HG03039 (cell line): ENCODE data around the gene ARAP1.
"Not testable (repeated sequence)": the region's sequence is repeated elsewhere in the genome, so short reads cannot be mapped to it uniquely, and the experiment has no call there.

ENCODE experiments used
- ATAC-seq: cut with Tn5 transposase; IDR thresholded peaks from one replicate; pipeline ENCODE4 v1.9.1; 2021; ENCODE audit warnings: mild to moderate bottlenecking, moderate library complexity; ENCODE audit not compliant: unreplicated experiment

Gene ARAP1

DNA sequence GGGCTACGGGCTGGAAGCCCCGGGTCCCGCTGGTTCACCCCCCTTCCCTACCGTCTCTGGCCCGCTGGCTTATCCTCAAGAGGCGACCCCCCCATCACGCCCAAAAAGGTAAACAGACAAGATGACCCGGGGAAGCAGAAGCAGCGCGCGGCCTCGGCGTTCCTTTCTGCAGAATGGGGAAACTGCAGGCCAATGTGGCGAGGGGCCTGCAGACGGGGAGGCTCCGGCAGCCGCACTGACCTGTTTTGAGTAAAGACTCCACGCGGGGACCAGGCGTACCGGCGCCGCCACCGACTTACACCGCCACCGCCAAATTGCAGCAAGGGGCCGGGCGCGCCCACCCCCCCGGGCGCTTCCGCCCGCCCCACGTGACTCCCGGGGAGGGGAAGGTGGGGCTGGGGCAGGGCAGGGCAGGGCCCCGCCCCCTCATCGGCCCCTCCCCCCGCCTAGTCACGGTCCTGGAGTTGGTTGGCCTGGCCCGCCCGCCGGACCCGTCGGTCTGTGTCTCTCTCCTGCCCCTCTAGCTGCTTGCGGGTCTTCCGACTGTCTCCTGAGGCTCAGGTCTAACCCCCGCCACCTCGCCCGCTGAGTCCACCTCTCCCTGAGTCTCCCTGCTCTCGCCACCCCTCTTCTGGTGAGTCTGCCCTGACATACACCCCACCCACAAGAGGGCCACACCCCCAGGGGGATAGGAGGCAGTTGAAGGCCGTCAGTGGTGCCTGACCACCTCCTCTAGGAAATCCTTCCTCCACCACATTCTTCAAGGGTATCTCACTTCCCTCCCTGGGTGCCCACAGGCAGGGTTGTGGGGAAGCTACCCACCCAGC, at the start of gene ARAP1:
Gene ARAP1 (minus strand): TSS at position 321 of the 827 bp plus-strand sequence. CDS start 25,280 bp downstream, outside the sequence.
- peak; percentile 52 for ATAC-seq

DNA sequence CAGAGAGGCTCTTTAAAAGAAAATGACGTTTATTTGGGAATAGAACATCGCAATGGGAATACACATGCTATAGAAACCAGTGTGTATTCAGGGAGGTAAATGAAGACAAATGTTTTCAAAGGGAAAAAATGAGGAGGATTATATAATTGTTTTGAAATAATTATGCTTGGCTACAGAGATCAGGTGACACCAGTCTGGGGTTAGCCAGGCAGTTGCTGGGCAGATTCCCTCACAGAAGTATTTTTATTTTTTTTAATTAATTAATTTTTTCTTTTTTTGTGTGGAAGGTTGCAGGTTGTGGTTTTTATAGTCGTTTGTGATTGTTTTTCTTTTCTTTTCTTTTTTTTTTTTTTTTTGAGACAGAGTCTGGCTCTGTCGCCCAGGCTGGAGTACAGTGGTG, 47.2 kb upstream of the ARAP1 start:
- ATAC-seq = no peak

DNA sequence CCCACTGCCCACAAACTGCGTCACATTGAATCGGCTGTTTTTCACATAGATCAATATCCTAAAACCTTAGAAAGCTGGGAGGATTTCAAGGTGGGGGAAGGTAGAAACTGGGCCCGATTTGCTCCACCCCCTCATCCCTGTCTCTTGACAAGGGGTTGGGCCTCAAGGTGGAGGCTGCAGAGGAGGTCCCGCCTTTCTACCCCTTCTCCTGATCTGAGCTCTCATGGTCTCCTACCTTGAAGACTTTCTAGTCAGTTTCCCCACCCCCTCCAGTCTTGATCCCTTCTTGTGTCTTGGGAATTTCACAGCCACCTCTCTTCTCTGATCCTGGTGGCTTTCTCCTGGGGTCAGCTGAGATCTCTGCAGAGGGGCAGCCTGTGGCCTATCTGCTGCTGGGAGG, 46.2 kb upstream of the ARAP1 start:
- no peak for ATAC-seq

DNA sequence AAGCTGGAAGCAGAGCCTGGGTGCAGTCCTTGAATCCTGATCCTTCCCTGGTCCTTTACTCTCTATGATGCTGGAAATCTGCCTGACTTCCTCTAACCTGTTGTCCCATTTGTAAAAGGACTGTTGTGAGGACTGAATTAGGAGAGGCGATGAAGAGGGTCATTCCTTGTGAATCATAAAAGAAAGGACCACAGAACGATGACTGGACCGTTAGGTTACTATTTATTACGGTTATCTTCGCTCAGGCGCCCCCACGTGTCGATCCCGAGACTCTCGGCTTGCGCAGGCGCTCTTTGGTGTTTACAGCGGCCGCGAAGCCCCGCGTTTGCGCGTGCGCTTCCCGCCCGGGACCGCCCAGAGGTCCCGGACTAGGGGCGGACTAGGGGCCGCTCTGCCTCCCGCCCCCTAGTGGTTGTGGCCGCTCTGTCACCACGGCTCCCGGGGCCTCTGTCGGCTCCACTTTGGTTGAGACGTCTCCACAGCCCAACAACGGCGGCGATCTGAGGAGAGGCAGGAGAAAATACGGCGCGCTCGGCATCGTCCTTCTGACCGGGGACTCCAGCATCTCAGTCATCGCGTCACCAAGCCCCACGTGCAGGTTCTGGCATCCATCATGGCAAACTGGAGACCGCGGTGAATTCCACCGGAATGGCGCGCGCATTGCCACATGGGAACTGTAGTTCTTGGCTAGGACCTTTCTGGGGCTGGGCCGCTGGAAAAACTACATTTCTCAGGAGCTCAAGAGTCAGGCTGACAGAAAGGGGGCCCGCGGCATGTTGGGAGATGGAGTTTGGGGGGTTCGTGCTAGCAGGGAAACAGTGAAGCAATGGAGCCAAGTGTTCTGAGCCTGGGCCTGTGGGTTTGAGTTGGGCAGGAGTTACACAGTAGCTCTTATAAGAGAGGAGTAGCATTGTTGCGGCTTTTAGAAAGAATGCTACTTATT, 41.5 kb upstream of the ARAP1 start, which contains the start of gene STARD10:
Gene STARD10 (minus strand): TSS at position 623 of the 943 bp plus-strand sequence. CDS start 12,866 bp downstream, outside the sequence.
- ATAC-seq = peak; percentile 75

DNA sequence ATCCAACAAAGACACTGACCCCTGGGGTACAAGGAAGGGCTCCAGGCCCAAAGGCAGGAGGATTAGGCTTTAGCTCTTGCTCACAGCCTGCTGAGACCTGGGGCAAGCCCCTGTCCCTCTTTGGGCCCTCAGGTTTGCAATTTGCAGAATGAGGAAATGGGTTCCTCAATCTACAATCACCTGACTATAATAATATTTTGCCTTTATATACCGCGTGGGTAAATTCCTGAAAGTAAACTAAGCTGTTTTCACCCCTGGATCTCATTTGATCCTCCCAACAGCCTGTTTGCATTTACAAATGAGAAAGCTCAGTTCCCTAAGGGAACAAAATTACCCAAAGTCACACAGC, 40.8 kb upstream of the ARAP1 start:
- ATAC-seq = no peak

DNA sequence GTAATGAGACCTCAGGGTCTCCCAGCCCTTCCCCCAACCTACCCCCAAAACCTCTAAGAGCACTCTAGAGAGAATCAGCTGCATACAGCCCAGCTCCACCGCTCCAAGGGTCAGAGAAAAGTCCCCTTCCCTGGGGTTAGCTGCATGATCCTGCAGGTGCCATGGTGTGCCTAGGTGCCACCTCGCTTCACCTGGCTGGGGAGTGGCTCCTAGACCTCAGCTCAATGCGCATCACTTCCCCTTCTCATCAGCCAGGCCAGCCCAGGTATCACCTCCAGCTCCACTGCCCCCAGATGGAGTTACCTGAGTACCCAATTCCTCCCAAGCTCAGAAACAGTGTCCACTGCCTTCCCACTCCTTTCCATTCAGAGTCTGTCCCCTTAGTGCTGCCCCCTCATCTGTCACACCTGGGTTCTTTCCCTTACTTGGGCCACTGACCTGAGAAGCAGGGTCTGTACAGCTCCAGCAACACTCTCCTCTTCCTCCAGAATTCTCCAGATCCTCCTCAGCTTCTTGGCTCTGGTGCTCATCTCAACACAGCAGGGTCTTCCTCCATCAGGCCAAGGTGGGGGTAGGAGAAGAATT, 40.3 kb upstream of the ARAP1 start:
- no peak for ATAC-seq

DNA sequence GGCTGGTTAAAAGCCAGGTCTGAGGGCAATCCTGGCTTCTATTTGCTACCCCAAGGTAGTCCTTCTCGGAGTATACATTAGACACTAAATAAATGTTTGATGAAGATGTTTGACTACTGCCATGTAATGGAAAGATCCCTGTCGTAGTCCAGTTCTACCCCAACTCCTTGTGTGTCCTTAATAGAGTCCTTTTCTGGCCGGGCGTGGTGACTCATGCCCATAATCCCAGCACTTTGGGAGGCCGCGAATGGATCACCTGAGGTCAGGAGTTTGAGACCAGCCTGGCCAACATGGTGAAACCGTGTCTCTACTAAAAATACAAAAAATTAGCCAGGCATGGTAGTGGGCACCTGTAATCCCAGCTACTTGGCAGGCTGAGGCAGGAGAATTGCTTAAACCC, 39.0 kb upstream of the ARAP1 start:
- ATAC-seq = not testable (repeated sequence)

DNA sequence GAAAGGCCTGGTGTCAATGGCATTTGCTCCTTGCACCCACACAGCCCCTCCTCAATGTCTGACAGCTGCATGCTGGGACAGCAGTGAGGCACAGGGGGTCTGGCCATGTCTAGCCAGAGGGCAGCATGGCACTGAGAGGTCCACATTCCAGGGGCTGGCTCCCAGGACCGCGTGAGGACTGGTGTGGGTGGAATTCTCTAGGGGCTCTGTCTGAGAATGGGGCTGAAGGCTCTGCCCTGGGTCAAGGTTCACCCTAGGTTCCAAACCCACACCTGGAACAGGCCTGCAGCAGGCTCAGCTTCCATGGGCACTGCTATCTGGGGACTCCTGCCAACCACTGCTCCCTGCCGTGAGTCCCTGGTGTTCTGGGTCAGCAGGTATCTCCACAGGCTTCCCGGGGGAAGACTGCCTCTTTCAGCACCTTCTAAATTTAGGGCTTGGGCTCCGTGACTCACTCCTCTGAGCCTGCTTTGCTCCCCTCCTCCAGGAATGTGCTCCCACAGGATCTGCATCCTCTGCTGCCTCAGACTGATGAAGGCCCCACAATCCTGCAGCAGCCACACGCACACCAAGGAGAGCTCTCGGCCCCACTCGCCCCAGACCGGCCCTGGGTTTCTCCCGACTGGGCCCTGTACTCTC, 37.4 kb upstream of the ARAP1 start:
- no peak for ATAC-seq

DNA sequence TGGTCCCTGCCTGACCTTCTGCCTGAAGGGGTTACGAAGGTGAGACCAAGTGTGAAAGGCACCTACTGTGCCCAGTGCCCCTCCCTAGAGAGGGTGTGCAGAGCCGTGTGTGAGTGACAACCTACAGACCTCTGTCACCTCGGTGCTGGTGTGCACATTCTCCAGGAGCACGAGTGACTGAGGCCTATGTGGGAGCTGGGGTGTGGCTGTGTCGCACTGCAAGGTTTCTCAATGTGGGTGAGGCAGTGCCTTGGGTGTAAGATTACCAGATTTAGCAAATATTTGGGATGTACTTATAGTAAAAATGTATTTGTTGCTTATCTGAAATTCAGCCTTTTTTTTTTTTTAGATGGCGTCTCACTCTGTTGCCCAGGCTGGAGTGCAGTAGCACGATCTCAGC, 36.0 kb upstream of the ARAP1 start:
- no peak for ATAC-seq

DNA sequence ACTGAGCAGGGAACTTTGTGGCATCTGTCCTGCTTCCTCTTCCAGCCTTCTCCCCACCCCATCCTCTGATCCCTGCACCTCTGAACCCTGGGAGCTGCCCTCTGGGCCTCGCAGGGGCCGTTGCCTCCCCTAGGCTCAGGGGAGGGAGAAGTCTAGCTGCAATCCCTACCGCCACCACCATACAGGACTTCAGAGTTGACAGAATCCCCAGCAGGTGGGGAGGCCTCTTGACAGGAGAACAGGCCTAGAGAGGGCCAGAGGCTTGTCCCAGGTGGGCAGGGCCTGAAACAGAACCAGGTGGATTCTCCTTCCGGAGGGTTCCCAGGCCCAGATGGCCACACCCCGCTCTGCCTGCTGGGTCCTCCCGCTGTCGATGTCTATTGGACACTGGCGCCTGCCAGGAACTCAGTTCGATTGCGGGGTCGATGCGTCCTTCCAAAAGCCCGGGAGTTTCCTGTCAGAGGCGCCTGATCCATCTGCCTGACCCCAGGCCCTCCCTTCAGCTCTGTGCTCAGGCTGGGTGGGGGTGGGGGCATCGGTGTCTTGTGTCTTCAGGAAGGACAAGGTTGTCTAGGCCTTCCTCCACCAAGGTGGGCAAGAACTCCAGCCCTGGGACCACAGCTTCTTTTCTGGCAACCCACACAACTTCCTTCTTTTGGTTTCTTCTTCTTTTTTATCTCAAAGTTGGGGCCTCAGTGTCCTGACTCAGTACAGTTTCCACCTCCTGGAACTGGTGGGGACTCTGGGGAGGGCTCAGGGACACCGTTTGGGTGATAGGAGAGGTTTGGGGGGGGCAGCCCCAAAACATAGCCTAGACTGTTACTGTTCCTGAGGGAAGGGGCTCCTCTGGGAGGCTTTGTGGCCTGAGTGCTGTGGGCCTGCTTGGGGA, 35.3 kb upstream of the ARAP1 start:
- no peak for ATAC-seq

DNA sequence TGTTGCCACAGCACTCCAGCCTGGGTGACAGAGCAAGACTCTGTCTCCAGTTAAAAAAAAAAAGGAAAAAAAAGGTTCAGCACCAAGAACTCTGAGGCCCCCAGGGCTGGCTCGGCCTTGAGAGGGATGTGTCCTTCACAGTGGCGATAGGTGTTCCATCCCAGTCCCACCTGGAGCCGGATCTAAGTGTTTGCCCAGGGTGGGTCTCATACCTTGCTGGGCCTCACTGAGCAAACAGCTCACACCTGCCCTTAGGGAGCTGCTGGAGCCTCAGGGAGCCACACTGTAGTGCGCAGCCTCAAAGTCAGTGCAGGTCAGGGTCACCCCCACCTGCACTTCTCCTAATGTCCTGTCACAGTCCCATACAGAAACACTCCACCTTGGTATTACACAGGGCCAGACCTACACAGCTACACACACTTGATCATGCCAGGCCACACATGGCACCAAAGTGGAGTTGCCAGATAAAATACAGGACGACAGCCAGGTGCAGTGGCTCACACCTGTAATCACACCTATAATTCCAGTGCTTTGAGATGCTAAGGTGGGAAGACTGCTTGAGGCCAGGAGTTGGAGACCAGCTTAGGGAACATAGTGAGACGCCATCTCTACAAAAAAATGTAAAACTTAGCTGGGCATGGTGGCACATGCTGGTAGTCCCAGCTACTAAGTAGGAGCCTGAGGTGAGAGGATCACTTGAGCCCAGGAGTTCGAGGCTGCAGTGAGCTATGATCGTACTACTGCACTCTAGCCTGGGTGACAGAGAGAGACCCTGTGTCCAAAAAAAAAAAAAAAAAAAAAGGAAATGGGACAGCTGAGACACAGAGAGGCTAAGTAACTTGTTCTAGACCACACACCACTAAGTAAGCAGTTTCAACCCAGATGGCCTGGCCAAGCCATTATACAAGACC, 34.4 kb upstream of the ARAP1 start:
- ATAC-seq = no peak

DNA sequence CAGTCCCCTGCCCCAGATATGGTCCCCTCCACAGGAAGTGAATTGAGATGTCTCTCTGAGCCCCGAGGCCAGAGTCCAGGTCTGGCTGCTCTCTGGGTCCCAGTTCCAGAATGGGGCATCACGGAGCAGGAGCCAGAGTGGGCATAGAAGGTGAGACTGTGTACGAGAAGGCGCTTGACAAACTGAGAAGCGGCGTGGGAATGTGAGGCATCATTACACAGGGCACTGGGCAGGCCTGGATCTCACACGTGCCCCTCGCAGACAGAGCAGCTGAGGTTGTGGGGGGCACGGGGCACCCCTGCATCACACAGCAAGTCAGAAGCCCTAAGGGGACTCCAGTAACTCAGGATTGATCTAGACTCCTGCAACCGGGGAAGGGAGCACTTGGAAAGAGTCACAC, 32.5 kb upstream of the ARAP1 start:
- no peak for ATAC-seq

DNA sequence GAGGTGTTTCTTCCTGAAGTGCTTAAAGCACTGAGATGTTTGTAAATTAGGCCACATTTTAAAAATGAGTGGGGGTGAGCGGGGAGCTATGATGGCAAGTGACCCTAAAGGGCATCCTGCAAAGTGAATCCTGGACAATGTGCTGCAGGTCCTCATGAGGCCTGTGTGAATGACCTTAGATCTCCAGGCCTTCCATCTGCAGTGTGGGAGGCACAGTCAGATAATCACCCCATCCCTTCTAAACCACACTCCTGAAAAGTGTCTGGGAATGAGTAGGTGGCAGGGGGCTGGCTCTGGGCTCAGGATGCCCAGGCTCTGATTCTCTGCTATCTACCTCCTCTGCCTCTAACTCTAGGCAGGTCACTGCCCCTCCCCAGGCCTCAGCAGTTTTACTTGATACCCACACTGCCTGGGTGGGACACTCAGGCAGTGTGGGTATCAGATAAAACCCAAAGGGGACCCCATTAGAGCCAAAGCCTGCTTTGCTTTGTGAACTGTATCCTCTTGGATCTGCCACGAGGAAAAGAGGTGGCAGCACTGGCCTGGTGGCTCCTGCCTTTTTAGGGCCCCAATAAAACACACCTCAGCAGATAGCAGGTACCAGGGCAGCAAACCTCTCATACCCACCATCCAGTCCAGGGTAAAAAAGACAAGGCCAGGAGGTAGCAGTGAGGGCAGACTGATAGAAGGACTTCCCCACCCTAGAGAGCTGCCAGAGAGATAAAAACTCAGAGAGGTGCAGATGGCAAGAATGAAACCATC, 31.1 kb upstream of the ARAP1 start:
- ATAC-seq = no peak

DNA sequence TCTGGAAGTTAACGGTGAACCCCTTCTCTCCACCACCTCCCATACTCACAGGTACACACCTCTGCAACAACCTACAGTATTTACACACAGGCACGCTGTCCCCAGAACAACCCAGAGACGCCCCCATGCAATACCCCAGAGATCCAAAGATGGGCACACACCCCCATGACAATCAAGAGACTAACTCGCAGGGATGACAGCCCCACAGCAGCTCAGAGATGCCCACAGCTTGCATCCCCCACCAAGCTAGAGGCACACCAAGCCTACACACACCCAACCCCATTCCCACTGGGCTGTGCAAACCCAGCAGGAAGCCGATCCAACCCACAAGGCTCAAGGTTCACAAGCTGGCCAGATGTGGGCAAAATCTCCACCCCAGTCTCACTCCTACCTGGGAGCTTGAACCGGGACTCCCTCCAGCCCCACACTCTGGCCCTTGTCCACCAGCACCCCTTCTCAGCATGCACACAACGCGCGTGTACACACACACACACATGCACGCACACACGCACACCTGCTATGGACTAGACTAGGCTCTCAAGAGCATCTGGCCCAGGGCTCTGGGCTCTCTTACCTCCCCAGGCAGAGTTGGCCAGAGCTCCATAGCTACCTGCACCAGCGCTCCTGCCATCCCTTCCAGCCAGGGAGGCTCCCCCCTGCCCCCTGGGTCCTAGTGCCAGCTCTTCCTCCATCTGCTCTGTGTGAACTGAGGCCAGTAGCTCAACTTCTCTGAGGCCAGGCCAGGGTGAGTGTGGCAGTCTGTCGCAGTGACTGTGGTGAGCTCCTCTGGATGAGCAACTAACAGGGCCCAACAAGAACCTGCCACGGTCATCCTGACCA, 30.1 kb upstream of the ARAP1 start:
- no peak for ATAC-seq

DNA sequence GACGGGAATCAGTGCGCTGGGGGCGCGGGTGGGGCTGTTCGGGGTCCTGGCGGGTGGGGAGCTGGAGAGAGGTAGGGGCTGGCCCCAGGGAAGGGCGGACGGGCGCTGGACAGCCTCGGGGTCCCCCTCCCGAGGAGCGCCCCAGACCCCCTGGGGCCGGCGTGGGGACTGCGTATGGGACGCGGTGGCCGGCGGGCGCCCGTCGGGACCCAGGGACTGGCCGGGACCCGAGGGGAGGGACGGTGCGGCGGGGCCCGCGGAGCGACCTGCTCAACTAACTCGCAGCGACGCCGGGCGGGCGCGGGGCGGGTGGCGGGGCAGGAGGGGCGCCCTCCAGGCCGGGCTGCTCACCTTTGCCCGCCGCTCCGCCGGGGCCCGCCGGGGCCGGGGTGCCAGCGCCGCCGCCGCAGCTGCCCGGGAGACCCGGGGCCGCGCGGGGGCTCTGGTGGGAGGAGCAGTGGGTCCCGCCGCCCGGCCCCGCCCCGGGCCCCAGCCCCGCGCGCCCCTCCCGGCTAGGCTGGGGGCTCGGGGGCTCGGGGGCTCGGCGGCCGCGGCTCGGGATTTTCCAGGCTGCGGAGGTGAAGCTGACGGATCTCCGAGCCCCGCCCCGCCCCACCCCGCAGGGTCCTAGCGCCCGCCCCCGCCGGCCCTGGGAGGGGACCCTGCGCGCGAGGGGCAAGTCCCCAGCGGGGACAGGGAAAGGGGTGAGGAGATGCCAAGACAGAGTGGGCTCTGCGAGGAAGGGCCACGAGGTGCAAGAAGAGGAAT, 29.3 kb upstream of the ARAP1 start:
- no peak for ATAC-seq

DNA sequence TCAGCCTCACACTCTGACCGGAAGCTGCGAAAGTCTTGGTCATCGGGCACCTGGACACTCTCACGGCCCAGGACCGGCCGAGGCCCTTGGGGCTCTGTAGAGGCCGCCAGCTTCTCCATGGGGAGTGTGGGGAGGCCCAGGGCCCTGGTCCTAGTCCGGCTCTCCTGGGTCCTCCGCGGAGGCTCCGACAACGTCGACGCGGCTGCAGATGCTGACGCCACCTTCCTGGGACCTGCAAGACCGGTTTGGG, 28.8 kb upstream of the ARAP1 start:
- ATAC-seq = no peak
